ENCODE results near the gene MON2.
"Not testable (repeated sequence)": the region's sequence is repeated elsewhere in the genome, so short reads cannot be mapped to it uniquely, and the experiment has no call there.

MON2 gene

GRCh38 chr12:62466594-62467491 lies at the start of gene MON2:
MON2 (plus strand) TSS chr12:62466826; CDS start chr12:62467208, 382 bp downstream.
- peak within 1 kb of the TSS; percentile 95 for H3K27ac Mint-ChIP-seq
- H3K4me3 Mint-ChIP-seq, result peak within 1 kb of the TSS; percentile 97
- peak; percentile 89 for DNase-seq (ENCODE audit: low spot score)
- H3K27me3 Mint-ChIP-seq (ENCODE audit: low read depth), result peaks cover 3% of the 10 kb centered on the region
- H3K9me3 Mint-ChIP-seq, result peaks cover 23% of the 10 kb centered on the region
- H3K36me3 Mint-ChIP-seq (ENCODE audit: low read depth), result peaks cover 5% of the 10 kb centered on the region
- peaks cover 18% of the 10 kb centered on the region for H3K4me1 Mint-ChIP-seq (ENCODE audit: low read depth)

GRCh38 chr12:62426089-62426488 lies 40.5 kb upstream of the MON2 start:
- Mint-ChIP-seq H3K9me3 (peaks cover 39% of the 10 kb centered on the region), H3K4me1 (ENCODE audit: low read depth) (no peaks in the 10 kb centered on the region), H3K36me3 (ENCODE audit: low read depth) (no peaks in the 10 kb centered on the region), H3K27ac (no peak overlapping the region), H3K27me3 (ENCODE audit: low read depth) (peaks cover 19% of the 10 kb centered on the region), H3K4me3 (no peak overlapping the region)
- no peak for DNase-seq (ENCODE audit: low spot score)

- Mint-ChIP-seq H3K9me3 (peaks cover 17% of the 10 kb centered on the region), H3K27ac (no peak overlapping the region)
Measured at GRCh38 chr12:62429457-62429856, 37.2 kb upstream of the MON2 start.

GRCh38 chr12:62434494-62435302 lies 31.9 kb upstream of the MON2 start:
- Mint-ChIP-seq H3K4me3 (peak overlapping the region; percentile 76), H3K27ac (no peak overlapping the region), H3K9me3 (no peaks in the 10 kb centered on the region), H3K27me3 (ENCODE audit: low read depth) (peaks cover 62% of the 10 kb centered on the region), H3K4me1 (ENCODE audit: low read depth) (peaks cover 12% of the 10 kb centered on the region), H3K36me3 (ENCODE audit: low read depth) (no peaks in the 10 kb centered on the region)
- no peak for DNase-seq (ENCODE audit: low spot score)

More at GRCh38 chr12:62429457-62429856, 37.2 kb upstream of the MON2 start:
- Mint-ChIP-seq H3K36me3 (ENCODE audit: low read depth) (no peaks in the 10 kb centered on the region), H3K4me1 (ENCODE audit: low read depth) (peaks cover under 1% of the 10 kb centered on the region), H3K4me3 (no peak overlapping the region), H3K27me3 (ENCODE audit: low read depth) (peaks cover 37% of the 10 kb centered on the region)
- no peak for DNase-seq (ENCODE audit: low spot score)

GRCh38 chr12:62435303-62436163 lies 31.1 kb upstream of the MON2 start:
- peaks cover 12% of the 10 kb centered on the region for H3K4me1 Mint-ChIP-seq (ENCODE audit: low read depth)
- DNase-seq (ENCODE audit: low spot score), result peak; percentile 17
- H3K4me3 Mint-ChIP-seq, result peak overlapping the region; percentile 76
- no peaks in the 10 kb centered on the region for H3K36me3 Mint-ChIP-seq (ENCODE audit: low read depth)
- H3K27ac Mint-ChIP-seq, result no peak overlapping the region
- peaks cover 57% of the 10 kb centered on the region for H3K27me3 Mint-ChIP-seq (ENCODE audit: low read depth)
- no peaks in the 10 kb centered on the region for H3K9me3 Mint-ChIP-seq

- Mint-ChIP-seq H3K4me1 (ENCODE audit: low read depth) (peaks cover 12% of the 10 kb centered on the region), H3K27ac (no peak overlapping the region), H3K9me3 (no peaks in the 10 kb centered on the region), H3K36me3 (ENCODE audit: low read depth) (no peaks in the 10 kb centered on the region), H3K27me3 (ENCODE audit: low read depth) (peaks cover 54% of the 10 kb centered on the region), H3K4me3 (peak overlapping the region; percentile 76)
- no peak for DNase-seq (ENCODE audit: low spot score)
Measured at GRCh38 chr12:62436164-62436503, 30.5 kb upstream of the MON2 start.

- peak; percentile 17 for DNase-seq (ENCODE audit: low spot score)
- no peaks in the 10 kb centered on the region for H3K36me3 Mint-ChIP-seq (ENCODE audit: low read depth)
- H3K4me1 Mint-ChIP-seq (ENCODE audit: low read depth), result peaks cover 12% of the 10 kb centered on the region
- peaks cover 50% of the 10 kb centered on the region for H3K27me3 Mint-ChIP-seq (ENCODE audit: low read depth)
- peaks cover 16% of the 10 kb centered on the region for H3K9me3 Mint-ChIP-seq
- no peak overlapping the region for H3K27ac Mint-ChIP-seq
- no peak overlapping the region for H3K4me3 Mint-ChIP-seq
Measured at GRCh38 chr12:62438098-62438692, 28.4 kb upstream of the MON2 start.

- H3K4me3 Mint-ChIP-seq, result no peak overlapping the region
- DNase-seq (ENCODE audit: low spot score), result no peak
- peaks cover 14% of the 10 kb centered on the region for H3K27me3 Mint-ChIP-seq (ENCODE audit: low read depth)
- H3K27ac Mint-ChIP-seq, result no peak overlapping the region
- H3K9me3 Mint-ChIP-seq, result peaks cover 23% of the 10 kb centered on the region
- H3K36me3 Mint-ChIP-seq (ENCODE audit: low read depth), result no peaks in the 10 kb centered on the region
- H3K4me1 Mint-ChIP-seq (ENCODE audit: low read depth), result no peaks in the 10 kb centered on the region
Measured at GRCh38 chr12:62446754-62447452, 19.7 kb upstream of the MON2 start.

GRCh38 chr12:62448436-62448835 lies 18.2 kb upstream of the MON2 start:
- no peak for DNase-seq (ENCODE audit: low spot score)
- Mint-ChIP-seq H3K4me3 (no peak overlapping the region), H3K36me3 (ENCODE audit: low read depth) (no peaks in the 10 kb centered on the region)

GRCh38 chr12:62455429-62455828 lies 11.2 kb upstream of the MON2 start:
- H3K4me1 Mint-ChIP-seq (ENCODE audit: low read depth); H3K27me3 Mint-ChIP-seq (ENCODE audit: low read depth); H3K27ac Mint-ChIP-seq; H3K4me3 Mint-ChIP-seq; DNase-seq (ENCODE audit: low spot score); H3K36me3 Mint-ChIP-seq (ENCODE audit: low read depth); H3K9me3 Mint-ChIP-seq: not testable (repeated sequence)

More at GRCh38 chr12:62448436-62448835, 18.2 kb upstream of the MON2 start:
- Mint-ChIP-seq H3K27me3 (ENCODE audit: low read depth) (peaks cover 8% of the 10 kb centered on the region), H3K4me1 (ENCODE audit: low read depth) (no peaks in the 10 kb centered on the region), H3K27ac (no peak overlapping the region), H3K9me3 (peaks cover 10% of the 10 kb centered on the region)

- Mint-ChIP-seq H3K9me3 (peaks cover 20% of the 10 kb centered on the region), H3K27ac (no peak overlapping the region), H3K27me3 (ENCODE audit: low read depth) (peaks cover 5% of the 10 kb centered on the region), H3K4me3 (no peak overlapping the region), H3K4me1 (ENCODE audit: low read depth) (no peaks in the 10 kb centered on the region), H3K36me3 (ENCODE audit: low read depth) (no peaks in the 10 kb centered on the region)
- no peak for DNase-seq (ENCODE audit: low spot score)
Measured at GRCh38 chr12:62458626-62459025, 8.0 kb upstream of the MON2 start.

- no peak overlapping the region for H3K27ac Mint-ChIP-seq
- H3K4me1 Mint-ChIP-seq (ENCODE audit: low read depth), result no peaks in the 10 kb centered on the region
- H3K4me3 Mint-ChIP-seq, result no peak overlapping the region
Measured at GRCh38 chr12:62459976-62460375, 6.7 kb upstream of the MON2 start.

More at GRCh38 chr12:62459976-62460375, 6.7 kb upstream of the MON2 start:
- H3K9me3 Mint-ChIP-seq, result peaks cover 25% of the 10 kb centered on the region
- H3K27me3 Mint-ChIP-seq (ENCODE audit: low read depth), result peaks cover 5% of the 10 kb centered on the region
- no peaks in the 10 kb centered on the region for H3K36me3 Mint-ChIP-seq (ENCODE audit: low read depth)
- DNase-seq (ENCODE audit: low spot score), result no peak
